HepG2 (cell line): ENCODE results near the gene IFT43. TPM values are rescaled to one million over a fixed set of nuclear protein-coding genes. Genes with fewer than 3 reads are reported as not detected.

ENCODE experiments used
- ATAC-seq: fragments of 200-7000 bp; cut with Tn5 transposase; 3 replicates; pipeline ENCODE4 v1.9.1; 2020; ENCODE audit warnings: mild to moderate bottlenecking, moderate library complexity
- BruUV-seq: library from RNA; stranded (reverse); fragments of 400-500 nt; replicated peaks from 2 replicates; lab custom pipeline; 2021; lab: Mats Ljungman, UMichigan
- CTCF ChIA-PET: fragments of 300-600 bp; formaldehyde crosslinking; extraction: SDS; loops from one replicate; lab custom pipeline; 2021; ENCODE audit warnings: low total read pairs, inconsistent platforms, low intra/inter-chr PET ratio; lab: Yijun Ruan, JAX
- POLR2A ChIA-PET: fragments of 350-600 bp; sonication (Branson Sonifier 250); formaldehyde crosslinking; loops from one replicate; lab custom pipeline; 2020; ENCODE audit warnings: antibody characterized with exemption, inconsistent platforms; lab: Yijun Ruan, JAX
- DNase-seq: peaks from one replicate; pipeline ENCODE4 v3.0.0-alpha.2; 2015; ENCODE audit warnings: low spot score
- FAIRE-seq: peaks from 3 replicates; lab custom pipeline; 2011; peaks lifted over from hg19 to GRCh38; lab: Jason Lieb, UNC
- H2AFZ ChIP-seq: one replicate; pipeline ENCODE4 v1.6.1; 2011; ENCODE audit warnings: low read length, inconsistent platforms
- H3K27ac ChIP-seq: fragments of 300-600 bp; 3 replicates; pipeline ENCODE4 v1.8.0; 2011; ENCODE audit warnings: mixed run types, mild to moderate bottlenecking, mixed read lengths, low read length, inconsistent platforms; ENCODE audit not compliant: insufficient read depth; ENCODE audit errors: extremely low read length
- H3K27me3 ChIP-seq, 2 experiments: fragments of 200-600 bp in 1 of 2; 2 replicates in 1 of 2; 3 replicates in 1 of 2; pipeline versions ENCODE4 v1.6.0 to v1.8.0; 2011; ENCODE audit warnings: low read length in 2 of 2, mild to moderate bottlenecking in 2 of 2, moderate library complexity in 2 of 2, inconsistent platforms in 1 of 2; ENCODE audit not compliant: insufficient read depth in 2 of 2, control insufficient read depth in 1 of 2
- H3K36me3 ChIP-seq, 2 experiments: fragments of 200-600 bp in 1 of 2; replicated peaks in 1 of 2; 2 replicates in 1 of 2; 3 replicates in 1 of 2; pipeline versions ENCODE4 v1.5.1 to v1.8.0; 2011; ENCODE audit warnings: low read length in 2 of 2, inconsistent platforms in 1 of 2; ENCODE audit not compliant: insufficient read depth in 2 of 2, control insufficient read depth in 1 of 2
- H3K4me1 ChIP-seq: 2 replicates; pipeline ENCODE4 v1.5.1; 2012; ENCODE audit warnings: low read length, inconsistent platforms; ENCODE audit not compliant: insufficient read depth
- H3K4me2 ChIP-seq: 2 replicates; pipeline ENCODE4 v1.6.0; 2011; ENCODE audit warnings: low read depth, low read length, inconsistent platforms
- H3K4me3 ChIP-seq, 3 experiments: fragments of 200-600 bp in 1 of 3; sonication (generic), shearing (Covaris generic) in 1 of 3; replicated peaks in 1 of 3; 2 replicates each; pipeline ENCODE4 v1.5.1; 2011 to 2016; ENCODE audit warnings: low read length in 3 of 3, inconsistent platforms in 2 of 3, low read depth in 2 of 3, mild to moderate bottlenecking in 2 of 3, control low read depth in 1 of 3, mixed read lengths in 1 of 3; ENCODE audit not compliant: insufficient read depth in 1 of 3
- H3K79me2 ChIP-seq: one replicate; pipeline ENCODE4 v1.6.1; 2011; ENCODE audit warnings: low read length, inconsistent platforms; ENCODE audit not compliant: insufficient read depth
- H3K9ac ChIP-seq: 2 replicates; pipeline ENCODE4 v1.6.0; 2011; ENCODE audit warnings: mild to moderate bottlenecking, low read depth, low read length, inconsistent platforms; ENCODE audit not compliant: insufficient read depth
- H3K9me3 ChIP-seq: 2 replicates; pipeline ENCODE4 v1.5.1; 2012; ENCODE audit warnings: mild to moderate bottlenecking, low read length
- H4K20me1 ChIP-seq: 2 replicates; pipeline ENCODE4 v1.6.0; 2011; ENCODE audit warnings: inconsistent platforms, mild to moderate bottlenecking, low read length, moderate library complexity; ENCODE audit not compliant: insufficient read depth
- ARNT ChIP-seq: fragments of 450-650 bp; IDR thresholded peaks from 2 replicates; pipeline ENCODE4 v1.6.1; 2017
- BRD4 ChIP-seq: sonication (generic); formaldehyde crosslinking; IDR thresholded peaks from 2 replicates; pipeline ENCODE4 v1.4.0; 2020; ENCODE audit warnings: missing genetic modification reagents
- CREB1 ChIP-seq, 2 experiments: fragments of 450-650 bp in 1 of 2; IDR thresholded peaks; 2 replicates each; pipeline ENCODE4 v1.6.1; 2016 to 2017; ENCODE audit warnings: control low read depth in 1 of 2, mild to moderate bottlenecking in 1 of 2, missing compliant biosample characterization in 1 of 2, missing genetic modification characterization in 1 of 2
- FOXK2 ChIP-seq: fragments of 450-650 bp; IDR thresholded peaks from 2 replicates; pipeline ENCODE4 v1.6.1; 2016
- HOXA9 ChIP-seq: sonication (generic); formaldehyde crosslinking; IDR thresholded peaks from 2 replicates; pipeline ENCODE4 v1.8.1; 2022; ENCODE audit warnings: missing genetic modification reagents, mild to moderate bottlenecking, moderate library complexity, borderline replicate concordance
- MLLT10 ChIP-seq: sonication (generic); formaldehyde crosslinking; IDR thresholded peaks from 2 replicates; pipeline ENCODE4 v1.4.0; 2020; ENCODE audit warnings: missing genetic modification reagents
- NR2C2 ChIP-seq: sonication (generic); formaldehyde crosslinking; IDR thresholded peaks from 2 replicates; pipeline ENCODE4 v1.4.0; 2020; ENCODE audit warnings: missing genetic modification reagents, mild to moderate bottlenecking, moderate library complexity, borderline replicate concordance
- SALL2 ChIP-seq: sonication (generic); formaldehyde crosslinking; IDR thresholded peaks from 2 replicates; pipeline ENCODE4 v1.8.1; 2023; ENCODE audit warnings: mild to moderate bottlenecking, missing genetic modification reagents, inconsistent platforms
- THAP7 ChIP-seq: sonication (generic); formaldehyde crosslinking; IDR thresholded peaks from 2 replicates; pipeline ENCODE4 v1.8.1; 2023; ENCODE audit warnings: mild to moderate bottlenecking, missing genetic modification reagents
- THRA ChIP-seq: sonication (generic); formaldehyde crosslinking; IDR thresholded peaks from 2 replicates; pipeline ENCODE4 v1.4.0; 2020; ENCODE audit warnings: missing genetic modification reagents, borderline replicate concordance
- U2AF1 ChIP-seq: fragments of 200-400 bp; formaldehyde crosslinking; optimal IDR thresholded peaks from 2 replicates; pipeline ENCODE3; 2017; ENCODE audit warnings: mild to moderate bottlenecking, low read depth, low read length
- ZFP91 ChIP-seq: sonication (generic); formaldehyde crosslinking; IDR thresholded peaks from 2 replicates; pipeline ENCODE4 v1.9.0; 2022; ENCODE audit warnings: missing genetic modification reagents, mild to moderate bottlenecking, borderline replicate concordance
- ZNF20 ChIP-seq: sonication (generic); formaldehyde crosslinking; IDR thresholded peaks from 2 replicates; pipeline ENCODE4 v1.4.0; 2020; ENCODE audit warnings: mild to moderate bottlenecking, moderate library complexity, missing genetic modification reagents
- ZNF296 ChIP-seq: sonication (generic); formaldehyde crosslinking; conservative IDR thresholded peaks from 2 replicates; pipeline ENCODE4 v1.5.0; 2020; ENCODE audit warnings: mild to moderate bottlenecking, missing genetic modification reagents
- ZNF512B ChIP-seq: sonication (generic); formaldehyde crosslinking; IDR thresholded peaks from 2 replicates; pipeline ENCODE4 v1.5.1; 2020; ENCODE audit warnings: missing genetic modification reagents, mild to moderate bottlenecking, borderline replicate concordance
- ZNF629 ChIP-seq: sonication (generic); formaldehyde crosslinking; conservative IDR thresholded peaks from 2 replicates; pipeline ENCODE4 v1.5.0; 2020; ENCODE audit warnings: missing genetic modification reagents
- WGBS: methylation state at CpG from one replicate; pipeline ENCODE4 v1.1.6; 2017; ENCODE audit warnings: low lambda C conversion rate; 5-methylcytosine and 5-hydroxymethylcytosine counted together
- in situ Hi-C: cut with HindIII; loops from 2 replicates; pipeline ENCODE4 v1.10.0; 2017; ENCODE audit warnings: low pct_unique_long_range_greater_than_20kb; ENCODE audit not compliant: extremely low pct_ligation_motif_present
- intact Hi-C: fragments of 100-400 bp; cut with micrococcal nuclease; formaldehyde crosslinking; loops from one replicate; pipeline ENCODE4 v1.10.0; 2022; ENCODE audit not compliant: unreplicated experiment
- polyA plus RNA-seq, 8 experiments: library from polyadenylated mRNA; depleted of rRNA in 3 of 8; stranded (reverse) in 7 of 8; unstranded in 1 of 8; fragments of >200 nt; fragmentation: Illumina TruSeq in 4 of 8; extraction: Trizol in 4 of 8; gene quantifications; 2 replicates each; pipeline versions ENCODE4 v1.2.1 to v1.2.3, GENCODE V29; 2011 to 2016; ENCODE audit warnings: low read depth in 4 of 8, missing spikeins in 1 of 8, mixed read lengths in 1 of 8; ENCODE audit not compliant: insufficient read depth in 1 of 8
- total RNA-seq, 5 experiments: library from RNA; depleted of rRNA; stranded (reverse); fragments of >200 nt; fragmentation: Illumina TruSeq; extraction: Trizol; gene quantifications; 2 replicates each; pipeline ENCODE4 v1.2.3, GENCODE V29; 2016; ENCODE audit warnings: low read depth in 1 of 5

The IFT43 gene
- total and polyA plus RNA-seq, 2 of the 13 experiments (the other 11 are each of a cell fraction or from before 2014, with no cell fraction given) = 0.15 to 0.55 TPM

- H3K9ac ChIP-seq = no peak overlapping the region
- intact Hi-C loops = no loop called here
- no peaks in the 10 kb centered on the region for H3K4me1 ChIP-seq
- H4K20me1 ChIP-seq = no peaks in the 10 kb centered on the region
- WGBS = 86% methylated on average over 7 of the region's 7 CpGs
- ATAC-seq = no peak
- no peaks in the 10 kb centered on the region for H3K9me3 ChIP-seq
- in situ Hi-C loops = no loop called here
- POLR2A ChIA-PET = no interaction called here
- FAIRE-seq = no peak
- H2AFZ ChIP-seq = no peak overlapping the region
- no peak overlapping the region for H3K4me2 ChIP-seq
- TF ChIP-seq SALL2 (CRISPR knock-in tag) = no peak
- no peak for TF ChIP-seq FOXK2
- TF ChIP-seq THAP7 = no peak
- TF ChIP-seq ZNF512B (CRISPR knock-in tag) = no peak
- TF ChIP-seq ZFP91 (CRISPR knock-in tag) = no peak
- TF ChIP-seq ZNF296 (CRISPR knock-in tag) = no peak
- TF ChIP-seq HOXA9 (CRISPR knock-in tag) = no peak
- no peak for TF ChIP-seq NR2C2 (CRISPR knock-in tag)
- no peak for TF ChIP-seq MLLT10 (CRISPR knock-in tag)
- no peak for TF ChIP-seq ZNF20 (CRISPR knock-in tag)
- no peak for TF ChIP-seq U2AF1
- TF ChIP-seq CREB1 (IDR thresholded peaks at IDR 0.05) = no peak
- no peak for TF ChIP-seq CREB1 (CRISPR knock-in tag; IDR thresholded peaks at IDR 0.05)
- no peak for TF ChIP-seq BRD4 (CRISPR knock-in tag)
- TF ChIP-seq ZNF629 (CRISPR knock-in tag) = no peak
- no peak for TF ChIP-seq ARNT
- TF ChIP-seq THRA (CRISPR knock-in tag) = no peak
- TF ChIP-seq, all 625 proteins: peak for 0
- H3K27me3 ChIP-seq = no peaks in the 10 kb centered on the region
- no peaks in the 10 kb centered on the region for H3K36me3 ChIP-seq
- H3K4me3 ChIP-seq = no peak overlapping the region
- no TSS peak for BruUV-seq
- no peak overlapping the region for H3K27ac ChIP-seq
- no peak for DNase-seq
- H3K79me2 ChIP-seq = no peaks in the 10 kb centered on the region
- CTCF ChIA-PET = no interaction called here
Measured at GRCh38 chr14:75972801-75973421, 12.7 kb upstream of the IFT43 start.
